Fibroblast of lung (primary cell): ENCODE data around the gene CASQ2. TPM values are rescaled to one million over a fixed set of nuclear protein-coding genes. Genes with fewer than 3 reads are reported as not detected.

Experiments
- DNase-seq, 2 donors: peaks; one replicate each; pipeline versions ENCODE4 v3.0.0 to v3.0.0-alpha.2; 2010; ENCODE audit warnings: low read depth in 2 of 2
- H2AFZ ChIP-seq: 2 replicates; pipeline ENCODE4 v1.5.1; 2012; ENCODE audit warnings: low read length, control low read depth, inconsistent platforms
- H3K27ac ChIP-seq: 2 replicates; pipeline ENCODE4 v1.5.1; 2011; ENCODE audit warnings: low read length, control low read depth; ENCODE audit not compliant: insufficient read depth
- H3K27me3 ChIP-seq: 2 replicates; pipeline ENCODE4 v1.5.1; 2011; ENCODE audit warnings: mild to moderate bottlenecking, low read length; ENCODE audit not compliant: control insufficient read depth, insufficient read depth
- H3K36me3 ChIP-seq: 2 replicates; pipeline ENCODE4 v1.5.1; 2011; ENCODE audit warnings: low read length; ENCODE audit not compliant: control insufficient read depth, insufficient read depth
- H3K4me1 ChIP-seq: 2 replicates; pipeline ENCODE4 v1.5.1; 2011; ENCODE audit warnings: low read length; ENCODE audit not compliant: control insufficient read depth, insufficient read depth; ENCODE audit errors: extremely low read depth
- H3K4me2 ChIP-seq: 2 replicates; pipeline ENCODE4 v1.5.1; 2011; ENCODE audit warnings: low read length, control low read depth; ENCODE audit not compliant: insufficient read depth; ENCODE audit errors: extremely low read depth
- H3K4me3 ChIP-seq, 4 experiments: fragments of 200-600 bp in 1 of 4; sonication (generic) in 1 of 4; replicated peaks in 1 of 4; 2 replicates each; pipeline ENCODE4 v1.5.1; 2011 to 2016; ENCODE audit warnings: low read length in 4 of 4, low read depth in 3 of 4, mild to moderate bottlenecking in 3 of 4, control low read depth in 2 of 4, inconsistent platforms in 1 of 4, mixed read lengths in 1 of 4; ENCODE audit not compliant: insufficient read depth in 1 of 4; ENCODE audit errors: control extremely low read depth in 1 of 4
- H3K79me2 ChIP-seq: 2 replicates; pipeline ENCODE4 v1.5.1; 2012; ENCODE audit warnings: mild to moderate bottlenecking, low read length, inconsistent platforms; ENCODE audit not compliant: control insufficient read depth, insufficient read depth
- H3K9ac ChIP-seq: 2 replicates; pipeline ENCODE4 v1.5.1; 2011; ENCODE audit warnings: mild to moderate bottlenecking, low read length, control low read depth; ENCODE audit not compliant: insufficient read depth
- H3K9me3 ChIP-seq: 2 replicates; pipeline ENCODE4 v1.5.1; 2012; ENCODE audit warnings: low read depth, low read length; ENCODE audit not compliant: control insufficient read depth, insufficient read depth
- H4K20me1 ChIP-seq: 2 replicates; pipeline ENCODE4 v1.5.1; 2011; ENCODE audit warnings: low read length; ENCODE audit not compliant: control insufficient read depth, insufficient read depth; ENCODE audit errors: extremely low read depth
- CTCF ChIP-seq, 2 donors: IDR thresholded peaks in 1 of 2; conservative IDR thresholded peaks in 1 of 2; 1 replicate in 1 of 2; 2 replicates in 1 of 2; pipeline ENCODE4 v1.5.1; 2011 to 2012; ENCODE audit warnings: low read length in 2 of 2, control low read depth in 1 of 2, inconsistent platforms in 1 of 2, low read depth in 1 of 2, mild to moderate bottlenecking in 1 of 2
- EZH2 ChIP-seq: IDR thresholded peaks from 2 replicates; pipeline ENCODE4 v1.5.1; 2012; ENCODE audit warnings: low read length, control low read depth, mild to moderate bottlenecking; ENCODE audit errors: missing control alignments
- polyA plus RNA-seq, 2 donors: library from polyadenylated mRNA; depleted of rRNA in 1 of 2; stranded (reverse) in 1 of 2; unstranded in 1 of 2; fragments of >200 nt; gene quantifications; 2 replicates each; pipeline ENCODE4 v1.2.1, GENCODE V29; 2011 to 2012; ENCODE audit warnings: missing spikeins in 1 of 2
- total RNA-seq: library from RNA; depleted of rRNA; stranded (reverse); fragments of >200 nt; gene quantifications from 2 replicates; pipeline ENCODE4 v1.2.1, GENCODE V29; 2014

CASQ2 gene
- total and polyA plus RNA-seq, 2 donors (not counting 1 experiment from before 2014, with no cell fraction given) = 0.03 TPM; not detected in 1

- Histone ChIP-seq H3K79me2 (no peaks in the 10 kb centered on the region), H3K27ac (no peak overlapping the region), H3K4me1 (peaks cover 8% of the 10 kb centered on the region), H3K36me3 (no peaks in the 10 kb centered on the region), H3K9me3 (no peaks in the 10 kb centered on the region), H3K27me3 (peaks cover 4% of the 10 kb centered on the region), H3K4me3 (no peak overlapping the region), H4K20me1 (no peaks in the 10 kb centered on the region), H3K4me2 (no peak overlapping the region), H2AFZ (no peak overlapping the region), H3K9ac (no peak overlapping the region)
- peak in 1 of 2 donors; percentile 15 for DNase-seq
- no peak for TF ChIP-seq EZH2
- no peak for TF ChIP-seq CTCF (conservative IDR thresholded peaks at IDR 0.05 in 1 of 2, IDR thresholded peaks at IDR 0.05 in 1 of 2; ENCODE audit: low read depth in 1 of 2, low read length in 2 of 2)
Observed at GRCh38 chr1:115722221-115722620, 46.3 kb downstream of the CASQ2 start.

GRCh38 chr1:115719285-115719684, 49.2 kb downstream of the CASQ2 start:
- Histone ChIP-seq H3K27me3 (peaks cover 6% of the 10 kb centered on the region), H3K4me2 (no peak overlapping the region), H3K4me1 (no peaks in the 10 kb centered on the region), H4K20me1 (no peaks in the 10 kb centered on the region), H3K36me3 (no peaks in the 10 kb centered on the region), H3K27ac (no peak overlapping the region), H3K4me3 (no peak overlapping the region), H3K79me2 (no peaks in the 10 kb centered on the region), H3K9me3 (no peaks in the 10 kb centered on the region), H3K9ac (no peak overlapping the region), H2AFZ (no peak overlapping the region)
- TF ChIP-seq EZH2 = no peak
- TF ChIP-seq CTCF (conservative IDR thresholded peaks at IDR 0.05 in 1 of 2, IDR thresholded peaks at IDR 0.05 in 1 of 2; ENCODE audit: low read depth in 1 of 2, low read length in 2 of 2) = no peak
- no peak for DNase-seq

GRCh38 chr1:115718011-115718754, 50.3 kb downstream of the CASQ2 start:
- TF ChIP-seq EZH2 = no peak
- TF ChIP-seq CTCF (conservative IDR thresholded peaks at IDR 0.05 in 1 of 2, IDR thresholded peaks at IDR 0.05 in 1 of 2; ENCODE audit: low read depth in 1 of 2, low read length in 2 of 2) = no peak
- no peak overlapping the region for H2AFZ ChIP-seq
- no peaks in the 10 kb centered on the region for H3K79me2 ChIP-seq
- peak in 1 of 2 donors; percentile 50 for DNase-seq
- H3K4me1 ChIP-seq = no peaks in the 10 kb centered on the region
- H3K9me3 ChIP-seq = no peaks in the 10 kb centered on the region
- peaks cover 7% of the 10 kb centered on the region for H3K27me3 ChIP-seq
- H3K27ac ChIP-seq = no peak overlapping the region
- H3K9ac ChIP-seq = no peak overlapping the region
- H3K4me3 ChIP-seq = no peak overlapping the region
- H4K20me1 ChIP-seq = no peaks in the 10 kb centered on the region
- no peak overlapping the region for H3K4me2 ChIP-seq
- H3K36me3 ChIP-seq = no peaks in the 10 kb centered on the region
